Right lobe of liver (tissue), 6 donors: ENCODE data around the gene TMC1. TPM values are rescaled to one million over a fixed set of nuclear protein-coding genes. Genes with fewer than 3 reads are reported as not detected.

Experiments used
- ATAC-seq, 4 donors: fragments of 200-7000 bp; cut with Tn5 transposase; one replicate each; pipeline ENCODE4 v1.9.1; 2020; ENCODE audit warnings: mild to moderate bottlenecking in 4 of 4, moderate library complexity in 4 of 4
- DNase-seq, 3 donors: peaks; one replicate each; pipeline ENCODE4 v3.0.0-alpha.2; 2020
- H3K27ac ChIP-seq, 3 donors: fragments of 200-600 bp; one replicate each; pipeline ENCODE4 v1.8.0; 2022
- H3K27me3 ChIP-seq, 2 donors: fragments of 200-600 bp; one replicate each; pipeline ENCODE4 v1.8.0; 2022
- H3K36me3 ChIP-seq, 4 donors: fragments of 200-600 bp; sonication (generic) in 1 of 4; one replicate each; pipeline versions ENCODE4 v1.5.1 to v1.8.0; 2017 to 2022; ENCODE audit warnings: control low read depth in 1 of 4
- H3K4me1 ChIP-seq, 4 donors: fragments of 200-600 bp; sonication (generic) in 1 of 4; one replicate each; pipeline versions ENCODE4 v1.5.1 to v1.8.0; 2017 to 2022; ENCODE audit warnings: control low read depth in 1 of 4
- H3K4me3 ChIP-seq, 3 donors: fragments of 200-600 bp; one replicate each; pipeline ENCODE4 v1.8.0; 2022
- H3K9me3 ChIP-seq, 4 donors: fragments of 200-600 bp; sonication (generic) in 1 of 4; one replicate each; pipeline versions ENCODE4 v1.5.1 to v1.8.0; 2017 to 2022; ENCODE audit warnings: control low read depth in 1 of 4
- CTCF ChIP-seq, 4 donors: fragments of 200-600 bp in 3 of 4; fragments of 450-650 bp in 1 of 4; IDR thresholded peaks; one replicate each; pipeline versions ENCODE4 v1.5.1 to v1.8.0; 2016 to 2022; ENCODE audit warnings: antibody characterized with exemption in 4 of 4, mild to moderate bottlenecking in 2 of 4
- POLR2A ChIP-seq: fragments of 450-650 bp; IDR thresholded peaks from one replicate; pipeline ENCODE4 v1.6.1; 2017; ENCODE audit warnings: antibody characterized with exemption, mild to moderate bottlenecking
- WGBS: methylation state at CpG from one replicate; pipeline ENCODE4 v1.1.6; 2018; ENCODE audit warnings: low coverage, low lambda C conversion rate; ENCODE audit not compliant: insufficient coverage; ENCODE audit errors: missing lambda C conversion rate; 5-methylcytosine and 5-hydroxymethylcytosine counted together
- intact Hi-C, 2 donors: fragments of 100-400 bp; cut with DNase I; formaldehyde crosslinking; loops; one replicate each; pipeline versions ENCODE4 v1.11.2 to v1.14.1; 2022
- total RNA-seq, 6 experiments: library from RNA; depleted of rRNA in 2 of 6; stranded (reverse); fragments of >200 nt in 2 of 6; fragmentation: NEBNext Ultra II Directional in 3 of 6; extraction: Animal tissue kit (Norgen Biotek cat#: 25700) in 3 of 6; gene quantifications; one replicate each; pipeline versions ENCODE4 v1.1.0 to v1.2.4, GENCODE V29; 2016 to 2023
- donor health status: DM: no; HTN: yes; CAD: no.
- donor health status: DM: no; HTN: no; CAD: no.
- donor health status: DM: no; HTN: no; CAD: no.
- donor health status: DM: no; HTN: yes; CAD: no.
- donor health status: DM: no; HTN: yes; CAD: no.

Gene TMC1
- total RNA-seq, 6 experiments from 2014 or later = 0.06 to 0.42 TPM; not detected in 4

DNA sequence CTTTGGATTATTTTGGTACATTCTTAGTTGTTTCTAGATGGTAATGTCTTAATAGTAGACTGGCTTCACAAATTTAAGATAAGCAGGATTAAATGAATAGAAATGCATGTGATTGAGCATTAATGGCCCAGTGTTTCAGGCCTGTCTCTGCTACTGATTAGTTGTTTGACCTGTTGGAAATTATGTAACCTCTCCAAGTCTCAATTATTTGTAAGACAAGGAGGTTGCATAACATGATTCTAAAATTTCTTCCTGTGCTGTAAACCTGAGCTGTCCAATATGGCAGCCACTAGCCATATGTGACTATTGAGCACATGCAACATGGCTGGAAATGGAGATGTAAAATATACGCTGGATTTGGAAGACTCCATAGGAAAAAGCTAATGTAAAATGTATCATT lies 333.9 kb downstream of the TMC1 start:
- DNase-seq = no peak
- 100% methylated on average over 1 of the region's 1 CpG for WGBS
- Histone ChIP-seq H3K27me3 (no peaks in the 10 kb centered on the region), H3K9me3 (no peaks in the 10 kb centered on the region), H3K4me3 (no peak overlapping the region), H3K4me1 (peaks cover 0 to 30% (median 8%) of the 10 kb centered on the region in 4 donors), H3K27ac (no peak overlapping the region), H3K36me3 (no peaks in the 10 kb centered on the region)
- TF ChIP-seq POLR2A = no peak
- no peak for TF ChIP-seq CTCF (IDR thresholded peaks at IDR 0.05)
- intact Hi-C loops = no loop called here
- ATAC-seq = no peak

- no peak overlapping the region for H3K27ac ChIP-seq
- H3K9me3 ChIP-seq = no peaks in the 10 kb centered on the region
- TF ChIP-seq CTCF (IDR thresholded peaks at IDR 0.05) (no peak), POLR2A (no peak)
- WGBS = 87% methylated on average over 5 of the region's 5 CpGs
- DNase-seq (no peak), ATAC-seq (no peak)
- H3K4me3 ChIP-seq = no peak overlapping the region
- peaks cover 0 to 30% (median 8%) of the 10 kb centered on the region in 4 donors for H3K4me1 ChIP-seq
- intact Hi-C loops = no loop called here
- H3K36me3 ChIP-seq = no peaks in the 10 kb centered on the region
- H3K27me3 ChIP-seq = no peaks in the 10 kb centered on the region
Observed at GRCh38 chr9:72855890-72856523, 334.6 kb downstream of the TMC1 start.

DNA sequence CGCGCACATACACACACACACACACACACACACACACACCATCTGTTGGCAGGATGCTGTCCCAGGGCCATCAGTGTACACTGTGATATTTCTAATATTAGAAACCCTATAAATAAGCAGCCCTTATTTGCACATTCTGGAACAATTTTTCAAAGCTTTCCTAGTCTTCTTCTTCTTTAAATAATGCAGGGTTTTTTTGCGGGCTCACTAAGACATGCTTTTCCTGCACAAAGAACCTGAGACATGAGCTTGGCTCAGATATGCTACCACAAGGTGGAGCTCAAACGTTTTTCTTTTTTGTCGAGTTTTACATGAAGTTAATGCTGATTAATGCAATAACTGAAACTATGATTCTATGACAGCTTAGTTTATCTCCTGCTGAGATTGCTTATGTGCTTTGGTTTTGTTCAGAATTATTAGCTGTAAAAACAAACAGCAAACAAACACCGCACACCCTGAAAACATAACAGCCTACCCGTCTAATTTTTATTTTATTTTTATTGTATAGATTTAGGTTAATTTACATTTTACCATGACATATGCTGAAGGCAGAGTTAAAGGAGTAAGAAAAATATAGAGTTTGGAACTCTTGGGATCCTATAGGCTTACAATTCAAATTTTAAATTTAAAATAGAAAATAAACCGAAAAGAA lies 335.7 kb downstream of the TMC1 start:
- 40% methylated on average over 8 of the region's 8 CpGs for WGBS
- H3K9me3 ChIP-seq = no peaks in the 10 kb centered on the region
- DNase-seq (no peak), ATAC-seq (peak; percentile 72 to 75 (median 73))
- peak overlapping the region; percentile 64 to 92 (median 83) for H3K27ac ChIP-seq
- intact Hi-C loops = no loop called here
- no peak overlapping the region for H3K4me3 ChIP-seq
- peaks cover 0 to 30% (median 8%) of the 10 kb centered on the region in 4 donors for H3K4me1 ChIP-seq
- no peaks in the 10 kb centered on the region for H3K27me3 ChIP-seq
- H3K36me3 ChIP-seq = no peaks in the 10 kb centered on the region
- no peak for TF ChIP-seq POLR2A
- TF ChIP-seq CTCF (IDR thresholded peaks at IDR 0.05) = peak; percentile 58 to 81 (median 69)

DNA sequence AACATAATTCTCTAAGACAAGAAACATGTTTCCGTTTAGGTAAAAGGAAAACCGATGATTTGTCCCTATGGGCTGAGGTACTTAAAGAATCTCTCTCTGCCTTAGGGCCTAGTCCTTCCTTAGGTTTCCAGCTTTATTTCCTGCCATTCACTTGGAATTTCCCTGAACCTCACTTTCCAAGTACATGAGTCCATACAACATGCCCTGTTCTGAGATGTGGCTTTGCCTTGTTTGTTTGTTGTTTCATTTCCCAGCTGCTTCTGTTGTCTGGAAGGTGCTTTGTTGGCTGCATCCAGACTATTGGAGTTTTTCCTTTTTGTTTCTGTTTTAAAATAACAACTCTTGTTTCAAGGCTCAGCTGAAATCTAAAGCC lies 336.2 kb downstream of the TMC1 start:
- DNase-seq (no peak), ATAC-seq (peak; percentile 36 to 52 (median 40))
- no peaks in the 10 kb centered on the region for H3K27me3 ChIP-seq
- intact Hi-C loops = no loop called here
- WGBS = 86% methylated on average over 2 of the region's 2 CpGs
- H3K4me3 ChIP-seq = no peak overlapping the region
- peak overlapping the region; percentile 64 to 92 (median 83) for H3K27ac ChIP-seq
- peaks cover 0 to 30% (median 8%) of the 10 kb centered on the region in 4 donors for H3K4me1 ChIP-seq
- no peak for TF ChIP-seq POLR2A
- no peak for TF ChIP-seq CTCF (IDR thresholded peaks at IDR 0.05)
- no peaks in the 10 kb centered on the region for H3K36me3 ChIP-seq
- no peaks in the 10 kb centered on the region for H3K9me3 ChIP-seq
